Tibial artery (tissue), 4 donors: ENCODE data around the gene KCNJ12.
"Not testable (repeated sequence)": the region's sequence is repeated elsewhere in the genome, so short reads cannot be mapped to it uniquely, and the experiment has no call there.

Experiments
- DNase-seq, 2 donors: peaks; one replicate each; pipeline ENCODE4 v3.0.0-alpha.2; 2019
- H3K27ac ChIP-seq, 2 donors: fragments of 200-600 bp; sonication (generic) in 1 of 2; 1 replicate in 1 of 2; 2 replicates in 1 of 2; pipeline ENCODE4 v1.5.1; 2018 to 2019; ENCODE audit warnings: mild to moderate bottlenecking in 1 of 2
- H3K27me3 ChIP-seq, 2 donors: fragments of 200-600 bp; sonication (generic) in 1 of 2; one replicate each; pipeline versions ENCODE4 v1.5.1 to v1.6.0; 2016 to 2019
- H3K36me3 ChIP-seq, 3 donors: fragments of 200-600 bp; sonication (generic) in 2 of 3; one replicate each; pipeline ENCODE4 v1.5.1; 2016 to 2019; ENCODE audit warnings: mild to moderate bottlenecking in 2 of 3
- H3K4me1 ChIP-seq, 4 donors: fragments of 200-600 bp; sonication (generic) in 2 of 4; 1 replicate in 3 of 4; 2 replicates in 1 of 4; pipeline ENCODE4 v1.5.1; 2016 to 2019
- H3K4me3 ChIP-seq, 2 donors: fragments of 200-600 bp; sonication (generic) in 1 of 2; 1 replicate in 1 of 2; 2 replicates in 1 of 2; pipeline ENCODE4 v1.5.1; 2018 to 2019; ENCODE audit warnings: mild to moderate bottlenecking in 2 of 2
- H3K9me3 ChIP-seq, 3 donors: fragments of 200-600 bp; sonication (generic) in 1 of 3; one replicate each; pipeline ENCODE4 v1.5.1; 2016 to 2019
- CTCF ChIP-seq, 2 experiments: fragments of 200-600 bp in 1 of 2; fragments of 450-650 bp in 1 of 2; IDR thresholded peaks; one replicate each; pipeline ENCODE4 v1.5.1; 2017 to 2019; ENCODE audit warnings: antibody characterized with exemption in 2 of 2, mild to moderate bottlenecking in 1 of 2, moderate library complexity in 1 of 2
- intact Hi-C: fragments of 100-400 bp; cut with DNase I; formaldehyde crosslinking; loops from one replicate; pipeline ENCODE4 v1.15.0; 2023; ENCODE audit warnings: low total_unique reads

KCNJ12 gene

DNA sequence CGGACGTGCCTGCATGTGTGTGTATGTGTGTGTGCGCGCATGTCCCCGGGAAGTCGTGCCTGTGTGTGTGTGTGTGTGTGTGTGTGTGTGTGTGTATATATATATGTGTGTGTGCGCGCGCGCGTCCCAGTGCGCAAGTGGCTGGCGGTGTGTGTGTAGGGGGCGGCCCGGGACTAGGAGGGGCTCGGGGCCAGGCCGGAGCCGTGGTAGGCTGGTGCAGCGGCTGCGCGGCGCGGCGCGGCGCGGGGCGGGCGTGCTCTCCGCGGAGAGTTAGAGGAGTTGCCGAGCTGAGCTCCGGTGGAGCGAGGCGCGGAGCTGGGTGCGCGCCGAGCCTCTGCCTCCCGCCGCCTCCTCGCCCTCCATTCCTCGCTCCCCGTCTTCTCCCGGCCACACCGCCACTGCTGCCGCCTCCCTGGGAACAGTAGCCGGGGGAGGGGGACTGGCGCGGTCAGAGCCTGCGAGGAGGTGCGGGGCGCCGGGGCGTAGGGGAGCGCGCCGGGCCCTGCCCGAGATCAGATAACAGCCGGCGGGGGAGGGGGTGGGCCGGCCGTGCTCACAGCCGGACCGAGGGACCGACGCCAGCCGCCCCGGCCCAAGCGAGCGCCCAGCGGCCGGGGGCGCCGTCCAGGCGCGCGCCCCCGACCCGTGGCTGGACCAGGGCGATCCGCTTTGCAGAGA is at the start of gene KCNJ12:
TSS of gene KCNJ12 (plus strand) at position 277 of the 678 bp plus-strand sequence. CDS start 38,986 bp downstream, outside the sequence.
- H3K27me3 ChIP-seq, result peaks cover 0 to 56% of the 10 kb centered on the region in 2 donors
- no peaks in the 10 kb centered on the region for H3K36me3 ChIP-seq
- H3K27ac ChIP-seq, result peak within 1 kb of the TSS in 1 of 2 donors; percentile 3
- no peak for DNase-seq
- intact Hi-C loops, result no loop called here
- no peak for TF ChIP-seq CTCF (IDR thresholded peaks at IDR 0.05)
- H3K4me1 ChIP-seq, result peaks cover 0 to 31% (median 28%) of the 10 kb centered on the region in 4 donors
- peak within 1 kb of the TSS; percentile 42 to 60 for H3K4me3 ChIP-seq
- H3K9me3 ChIP-seq, result no peaks in the 10 kb centered on the region

DNA sequence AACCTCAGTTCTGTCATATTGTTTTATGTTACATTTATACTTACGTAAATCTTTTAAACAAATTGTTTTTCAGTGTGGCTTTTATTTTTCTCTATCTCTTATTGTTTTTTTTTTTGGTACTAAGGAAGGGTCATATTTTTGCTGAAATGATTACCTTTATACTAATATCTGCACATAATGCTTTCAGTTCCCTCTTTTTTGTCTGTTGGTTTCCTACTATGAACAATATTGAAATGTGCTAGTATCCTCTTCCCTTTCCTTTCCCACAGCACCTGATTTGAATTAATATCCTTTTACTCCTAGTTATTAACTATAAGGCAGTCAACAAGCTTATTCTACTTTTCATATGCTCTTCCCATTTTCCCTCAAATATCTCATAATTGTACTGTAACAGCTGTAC is 48.2 kb upstream of the KCNJ12 start:
- H3K4me3 ChIP-seq, intact Hi-C loops, H3K4me1 ChIP-seq, H3K36me3 ChIP-seq, H3K9me3 ChIP-seq, DNase-seq, H3K27ac ChIP-seq, H3K27me3 ChIP-seq: not testable (repeated sequence)

DNA sequence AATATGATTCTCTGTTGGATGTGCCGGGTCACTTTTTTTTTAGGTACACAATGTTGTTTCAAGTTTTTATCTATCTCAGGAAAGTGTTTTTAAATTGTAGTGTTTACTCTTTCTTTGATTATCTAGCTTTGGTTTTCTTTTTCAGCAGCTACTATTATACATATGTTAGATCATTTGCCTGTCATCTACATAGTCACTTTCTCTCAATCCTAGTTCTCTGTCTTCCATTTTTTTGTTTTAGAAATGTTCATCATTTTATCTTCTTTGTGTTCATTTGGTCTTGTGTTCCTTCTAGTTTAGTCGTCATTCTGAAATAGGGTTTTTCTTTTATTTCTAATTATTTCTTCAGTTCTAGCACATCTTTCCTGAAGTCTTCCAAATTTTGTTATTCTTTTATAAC is 47.4 kb upstream of the KCNJ12 start:
- H3K27me3 ChIP-seq, intact Hi-C loops, H3K36me3 ChIP-seq, H3K9me3 ChIP-seq, H3K27ac ChIP-seq, H3K4me1 ChIP-seq, H3K4me3 ChIP-seq, DNase-seq: not testable (repeated sequence)

- intact Hi-C loops, result no loop called here
- no peak for TF ChIP-seq CTCF (IDR thresholded peaks at IDR 0.05)
Observed at GRCh38 chr17:21330436-21331160, 45.6 kb upstream of the KCNJ12 start.

GRCh38 chr17:21336541-21337294 is 39.4 kb upstream of the KCNJ12 start:
- peaks cover 0 to 12% (median 6%) of the 10 kb centered on the region in 4 donors for H3K4me1 ChIP-seq
- intact Hi-C loops, H3K27ac ChIP-seq, H3K4me3 ChIP-seq, H3K9me3 ChIP-seq, H3K36me3 ChIP-seq, H3K27me3 ChIP-seq: not testable (repeated sequence)
- peak; percentile 7 to 45 for DNase-seq

More at GRCh38 chr17:21330436-21331160, 45.6 kb upstream of the KCNJ12 start:
- Histone ChIP-seq H3K27me3 (no peaks in the 10 kb centered on the region), H3K4me1 (no peaks in the 10 kb centered on the region), H3K27ac (no peak overlapping the region), H3K36me3 (no peaks in the 10 kb centered on the region), H3K9me3 (peaks cover 0 to 4% (median 3%) of the 10 kb centered on the region in 3 donors), H3K4me3 (no peak overlapping the region)
- DNase-seq, result peak; percentile 12 to 37

- intact Hi-C loops, result not testable (repeated sequence)
Observed at GRCh38 chr17:21337981-21338625, 38.1 kb upstream of the KCNJ12 start.

DNA sequence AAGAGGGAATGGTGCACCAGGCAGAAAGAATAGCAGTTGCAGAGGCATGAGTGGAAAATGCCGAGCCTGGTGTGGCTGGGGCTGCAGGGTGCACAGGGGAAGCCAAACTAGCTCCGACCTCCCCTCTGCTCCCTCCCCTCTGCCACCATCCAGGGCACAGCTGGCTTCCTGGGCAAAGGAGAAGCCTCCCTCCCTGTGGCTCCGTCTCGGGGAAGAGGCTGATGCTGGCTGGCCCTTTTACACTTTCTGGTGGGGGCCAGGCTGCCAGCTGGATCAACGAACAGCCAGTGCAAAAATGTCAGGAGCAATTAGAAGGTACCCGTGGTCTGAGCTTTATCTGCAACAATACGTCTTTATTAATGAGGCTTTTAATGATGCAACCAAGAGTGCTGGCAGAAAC is 37.1 kb upstream of the KCNJ12 start:
- peak in 1 of 2 donors; percentile 37 for DNase-seq
- no peaks in the 10 kb centered on the region for H3K27me3 ChIP-seq
- no peaks in the 10 kb centered on the region for H3K36me3 ChIP-seq
- no peaks in the 10 kb centered on the region for H3K9me3 ChIP-seq
- H3K4me3 ChIP-seq, result no peak overlapping the region
- intact Hi-C loops, result no loop called here
- TF ChIP-seq CTCF (IDR thresholded peaks at IDR 0.05), result no peak
- H3K4me1 ChIP-seq, result peaks cover 0 to 12% (median 6%) of the 10 kb centered on the region in 4 donors
- no peak overlapping the region for H3K27ac ChIP-seq

More at GRCh38 chr17:21337981-21338625, 38.1 kb upstream of the KCNJ12 start:
- not testable (repeated sequence) for H3K36me3 ChIP-seq, H3K9me3 ChIP-seq, H3K27me3 ChIP-seq, H3K4me3 ChIP-seq
- Histone ChIP-seq H3K4me1 (peaks cover 0 to 12% (median 6%) of the 10 kb centered on the region in 4 donors), H3K27ac (peak overlapping the region in 1 of 2 donors; percentile 33)
- DNase-seq, result peak in 1 of 2 donors; percentile 51

- H3K27ac ChIP-seq, H3K27me3 ChIP-seq, intact Hi-C loops, H3K36me3 ChIP-seq, H3K9me3 ChIP-seq, H3K4me3 ChIP-seq: not testable (repeated sequence)
- peak in 1 of 2 donors; percentile 52 for DNase-seq
- H3K4me1 ChIP-seq, result peaks cover 0 to 12% (median 6%) of the 10 kb centered on the region in 4 donors
Observed at GRCh38 chr17:21339571-21339970, 36.6 kb upstream of the KCNJ12 start.

DNA sequence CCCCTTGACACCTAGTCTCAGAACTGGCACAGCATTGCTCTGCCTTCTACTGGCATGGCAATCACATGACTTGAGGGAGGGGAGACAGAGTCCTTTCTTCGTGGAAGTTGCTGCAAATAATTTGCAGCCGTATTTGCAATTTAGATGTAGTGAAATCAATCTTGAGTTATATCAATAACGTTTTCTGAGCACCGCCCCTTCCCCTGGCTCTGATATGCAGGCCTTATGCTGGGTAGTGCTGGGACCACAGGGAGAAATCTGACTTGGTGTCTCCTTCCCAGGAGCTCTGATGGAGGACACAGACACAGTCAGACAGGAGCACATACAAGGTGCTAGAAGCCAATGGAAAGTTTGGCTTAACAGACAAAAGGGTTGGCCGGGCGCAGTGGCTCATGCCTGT is 35.8 kb upstream of the KCNJ12 start:
- H3K4me1 ChIP-seq, result peaks cover 0 to 12% (median 6%) of the 10 kb centered on the region in 4 donors
- H3K9me3 ChIP-seq, H3K27me3 ChIP-seq, H3K36me3 ChIP-seq, H3K4me3 ChIP-seq, H3K27ac ChIP-seq, intact Hi-C loops: not testable (repeated sequence)
- DNase-seq, result peak in 1 of 2 donors; percentile 35

DNA sequence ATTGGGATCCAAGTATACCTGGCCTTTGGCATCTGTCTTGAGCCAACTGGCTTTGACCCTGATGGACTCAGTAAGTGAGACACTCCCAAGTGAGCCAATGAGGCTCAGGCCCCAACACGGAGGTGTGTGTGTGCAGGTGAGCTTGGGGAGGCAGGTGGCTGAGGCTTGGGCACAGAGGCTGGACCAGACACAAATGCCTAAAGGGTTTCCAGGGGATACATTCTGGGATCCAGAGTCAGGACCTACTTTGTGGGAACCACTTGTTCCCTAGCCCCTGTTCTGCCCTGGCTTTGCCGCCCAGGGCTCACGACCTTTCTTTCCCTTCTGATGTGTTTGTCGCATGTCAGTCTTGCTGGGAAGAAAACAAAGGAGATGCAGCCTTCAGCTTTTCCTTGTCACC is 34.9 kb upstream of the KCNJ12 start:
- H3K27ac ChIP-seq, H3K36me3 ChIP-seq, DNase-seq, H3K27me3 ChIP-seq, H3K9me3 ChIP-seq, H3K4me3 ChIP-seq, intact Hi-C loops: not testable (repeated sequence)
- peaks cover 0 to 12% (median 6%) of the 10 kb centered on the region in 4 donors for H3K4me1 ChIP-seq
